Measurements from ENCODE around the gene HAUS3. TPM values are rescaled to one million over a fixed set of nuclear protein-coding genes. Genes with fewer than 3 reads are reported as not detected.

Gene HAUS3
- total RNA-seq, 2 experiments from 2014 or later = 15.9 to 22.2 TPM

- TF ChIP-seq EZH2phosphoT487 (IDR thresholded peaks at IDR 0.05; ENCODE audit: borderline replicate concordance, low read depth, low read length) (no peak), CTCF (conservative IDR thresholded peaks at IDR 0.05; ENCODE audit: low read length) (no peak)
- Histone ChIP-seq H3K4me3 (ENCODE audit: low read depth, low read length, poor library complexity, severe bottlenecking) (no peak overlapping the region), H3K27ac (ENCODE audit: low read depth, low read length, poor library complexity, severe bottlenecking) (no peak overlapping the region), H4K20me1 (ENCODE audit: insufficient read depth, low read length) (no peaks in the 10 kb centered on the region), H2AFZ (ENCODE audit: low read length) (no peak overlapping the region), H3K4me2 (ENCODE audit: low read length) (no peak overlapping the region), H3K36me3 (ENCODE audit: insufficient read depth, low read length) (no peaks in the 10 kb centered on the region), H3K9me2 (ENCODE audit: insufficient read depth, low read length) (no peaks in the 10 kb centered on the region), H3K9me3 (ENCODE audit: low read length) (no peaks in the 10 kb centered on the region), H3K4me1 (ENCODE audit: insufficient read depth, low read length, poor library complexity, severe bottlenecking) (peaks cover 16% of the 10 kb centered on the region), H3K79me2 (ENCODE audit: insufficient read depth, low read depth, low read length) (no peaks in the 10 kb centered on the region)
- no TSS peak for BruUV-seq (replicated peaks)
- no peak for DNase-seq (ENCODE audit: low spot score)
- ChIA-PET POLR2A (no interaction called here), CTCF (ENCODE audit: unreplicated experiment) (interaction anchor here (0.5 kb wide), 1 partner anchor 152 kb away, joined by 3 read pairs; no protein-coding TSS in a partner anchor)
- intact Hi-C loops (cut with micrococcal nuclease; ENCODE audit: unreplicated experiment) = no loop called here
Observed at GRCh38 chr4:2284161-2284933, 42.4 kb upstream of the HAUS3 start.

- Histone ChIP-seq H2AFZ (ENCODE audit: low read length) (no peak overlapping the region), H3K4me1 (ENCODE audit: insufficient read depth, low read length, poor library complexity, severe bottlenecking) (peaks cover 16% of the 10 kb centered on the region), H3K36me3 (ENCODE audit: insufficient read depth, low read length) (no peaks in the 10 kb centered on the region), H3K9me3 (ENCODE audit: low read length) (no peaks in the 10 kb centered on the region), H3K79me2 (ENCODE audit: insufficient read depth, low read depth, low read length) (no peaks in the 10 kb centered on the region), H3K4me3 (ENCODE audit: low read depth, low read length, poor library complexity, severe bottlenecking) (no peak overlapping the region), H3K27ac (ENCODE audit: low read depth, low read length, poor library complexity, severe bottlenecking) (no peak overlapping the region), H4K20me1 (ENCODE audit: insufficient read depth, low read length) (no peaks in the 10 kb centered on the region), H3K9me2 (ENCODE audit: insufficient read depth, low read length) (no peaks in the 10 kb centered on the region), H3K4me2 (ENCODE audit: low read length) (no peak overlapping the region)
- CTCF ChIA-PET (ENCODE audit: unreplicated experiment) = interaction anchor here (0.6 kb wide), 1 partner anchor 14 kb away, joined by 3 read pairs; no protein-coding TSS in a partner anchor
- POLR2A ChIA-PET = no interaction called here
- no peak for DNase-seq (ENCODE audit: low spot score)
- TF ChIP-seq CTCF (conservative IDR thresholded peaks at IDR 0.05; ENCODE audit: low read length) = no peak
- TF ChIP-seq EZH2phosphoT487 (IDR thresholded peaks at IDR 0.05; ENCODE audit: borderline replicate concordance, low read depth, low read length) = no peak
- no TSS peak for BruUV-seq (replicated peaks)
- intact Hi-C loops (cut with micrococcal nuclease; ENCODE audit: unreplicated experiment) = no loop called here
Observed at GRCh38 chr4:2283199-2283711, 41.3 kb upstream of the HAUS3 start.

All from OCI-LY7 (cell line).